Measurements from ENCODE around the gene PDE4A. TPM values are rescaled to one million over a fixed set of nuclear protein-coding genes. Genes with fewer than 3 reads are reported as not detected.
A peak's percentile ranks its signal among the peaks of the same experiment; 100 is the strongest.
"Not testable (repeated sequence)": the region's sequence is repeated elsewhere in the genome, so short reads cannot be mapped to it uniquely, and the experiment has no call there.

Gene PDE4A
- total RNA-seq, 4 donors from 2014 or later = 3.7 to 7.9 (median 5.6) TPM

DNA sequence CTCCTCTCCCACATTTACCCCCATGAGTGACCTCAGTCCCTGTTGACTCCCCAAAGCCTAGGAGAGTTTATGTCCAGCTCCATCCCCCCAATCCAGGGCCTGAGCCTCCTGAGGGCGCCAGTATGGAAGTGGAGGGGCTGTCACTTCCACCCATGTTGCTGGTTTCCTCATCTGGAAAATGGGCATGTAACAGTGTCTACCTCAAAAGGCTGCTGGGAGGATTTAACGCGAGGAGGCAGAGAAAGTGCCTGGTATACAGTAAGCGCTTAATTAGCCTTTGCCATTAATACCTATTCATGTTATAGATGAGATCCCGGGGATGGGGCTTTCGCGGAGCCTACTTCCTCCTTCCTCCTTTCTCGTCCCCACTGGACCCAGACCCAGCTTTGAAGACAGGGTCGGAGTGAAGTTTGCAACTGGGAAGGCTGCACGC lies 40.4 kb upstream of the PDE4A start:
- peak overlapping the region; percentile 84 for H3K4me3 ChIP-seq
- H3K36me3 ChIP-seq = peaks cover 27% of the 10 kb centered on the region
- no peak for DNase-seq (ENCODE audit: low spot score in 2 of 2)
- H3K9me3 ChIP-seq = no peaks in the 10 kb centered on the region
- 0% methylated on average over 6 of the region's 10 CpGs for WGBS
- peak overlapping the region; percentile 73 for H3K27ac ChIP-seq
- TF ChIP-seq CTCF (IDR thresholded peaks at IDR 0.05) = no peak
- TF ChIP-seq POLR2A (IDR thresholded peaks at IDR 0.05) = no peak
- no peak for TF ChIP-seq POLR2AphosphoS5 (IDR thresholded peaks at IDR 0.05)
- peaks cover 18% of the 10 kb centered on the region for H3K4me1 ChIP-seq
- no peaks in the 10 kb centered on the region for H3K27me3 ChIP-seq

- Histone ChIP-seq H3K36me3 (peaks cover 21% of the 10 kb centered on the region), H3K4me1 (peaks cover 18% of the 10 kb centered on the region), H3K4me3 (peak within 1 kb of the TSS; percentile 84), H3K9me3 (no peaks in the 10 kb centered on the region), H3K27me3 (no peaks in the 10 kb centered on the region), H3K27ac (peak within 1 kb of the TSS; percentile 73)
- WGBS = 0% methylated on average over 19 of the region's 58 CpGs
- TF ChIP-seq POLR2A (IDR thresholded peaks at IDR 0.05) = peak; percentile 26 to 47
- no peak for TF ChIP-seq CTCF (IDR thresholded peaks at IDR 0.05)
- TF ChIP-seq POLR2AphosphoS5 (IDR thresholded peaks at IDR 0.05) = peak in 1 of 3 donors; percentile 45
- no peak for TF ChIP-seq EP300 (IDR thresholded peaks at IDR 0.05)
- DNase-seq (ENCODE audit: low spot score in 2 of 2) = peak; percentile 97 to 99
Observed at GRCh38 chr19:10380313-10381102, 39.8 kb upstream of the PDE4A start, which contains the start of gene TYK2. Gene TYK2, minus strand, starts transcription at chr19:10380572. Its CDS starts 2,166 bp downstream, at chr19:10378406.

GRCh38 chr19:10383223-10383499 lies 37.2 kb upstream of the PDE4A start:
- not testable (repeated sequence) for DNase-seq (ENCODE audit: low spot score in 2 of 2); H3K27me3 ChIP-seq; H3K27ac ChIP-seq; H3K36me3 ChIP-seq; H3K4me3 ChIP-seq; H3K9me3 ChIP-seq
- WGBS = 86% methylated on average over 8 of the region's 8 CpGs
- H3K4me1 ChIP-seq = peaks cover 18% of the 10 kb centered on the region

DNA sequence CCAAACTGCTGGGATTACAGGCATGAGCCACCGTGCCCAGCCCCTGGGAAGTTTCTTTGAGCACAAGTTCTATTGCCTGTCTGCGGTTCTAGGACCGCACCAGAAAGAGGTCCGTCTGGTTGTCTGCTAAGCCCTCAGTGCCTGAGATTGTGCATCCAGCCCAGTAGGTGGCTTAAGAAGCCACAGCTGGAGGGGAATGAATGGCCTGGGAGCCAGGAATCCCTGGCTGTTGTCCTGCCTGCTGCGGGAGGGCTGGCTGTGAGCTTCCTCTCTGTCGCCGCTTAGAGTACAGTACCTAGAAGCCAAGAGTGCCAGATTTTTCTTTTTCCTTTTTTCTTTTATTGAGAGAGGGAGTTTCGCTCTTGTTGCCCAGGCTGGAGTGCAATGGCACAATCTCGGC lies 35.8 kb upstream of the PDE4A start:
- 94% methylated on average over 8 of the region's 9 CpGs for WGBS
- no peak for TF ChIP-seq POLR2A (IDR thresholded peaks at IDR 0.05)
- no peak for TF ChIP-seq POLR2AphosphoS5 (IDR thresholded peaks at IDR 0.05)
- TF ChIP-seq CTCF (IDR thresholded peaks at IDR 0.05) = no peak
- no peak for TF ChIP-seq EP300 (IDR thresholded peaks at IDR 0.05)

GRCh38 chr19:10388957-10389356 lies 31.4 kb upstream of the PDE4A start:
- H3K9me3 ChIP-seq = no peaks in the 10 kb centered on the region
- H3K4me3 ChIP-seq = no peak overlapping the region
- DNase-seq (ENCODE audit: low spot score in 2 of 2) = peak; percentile 90 to 94
- no peaks in the 10 kb centered on the region for H3K27me3 ChIP-seq
- peaks cover 33% of the 10 kb centered on the region for H3K36me3 ChIP-seq
- 0% methylated on average over 3 of the region's 3 CpGs for WGBS
- H3K27ac ChIP-seq = no peak overlapping the region
- H3K4me1 ChIP-seq = peaks cover 9% of the 10 kb centered on the region
- peak; percentile 87 to 96 for TF ChIP-seq CTCF (IDR thresholded peaks at IDR 0.05)
- TF ChIP-seq EP300 (IDR thresholded peaks at IDR 0.05) = no peak
- no peak for TF ChIP-seq POLR2AphosphoS5 (IDR thresholded peaks at IDR 0.05)

More for the DNA sequence above, 35.8 kb upstream of the PDE4A start:
- Histone ChIP-seq H3K9me3 (no peaks in the 10 kb centered on the region), H3K4me3 (no peak overlapping the region), H3K27ac (no peak overlapping the region), H3K27me3 (no peaks in the 10 kb centered on the region), H3K36me3 (no peaks in the 10 kb centered on the region), H3K4me1 (peaks cover 18% of the 10 kb centered on the region)
- no peak for DNase-seq (ENCODE audit: low spot score in 2 of 2)

All from suprapubic skin (tissue), 4 donors.